Measurements from ENCODE around the gene NELL2. TPM values are rescaled to one million over a fixed set of nuclear protein-coding genes. Genes with fewer than 3 reads are reported as not detected.

NELL2 gene
- total RNA-seq, 2 experiments from 2014 or later, result 28.4 to 35.8 TPM

GRCh38 chr12:44570036-44570583 is 306.0 kb downstream of the NELL2 start:
- ChIA-PET CTCF (no interaction called here), POLR2A (no interaction called here)
- Mint-ChIP-seq H3K27ac (no peak overlapping the region), H3K27me3 (no peaks in the 10 kb centered on the region), H3K4me1 (no peaks in the 10 kb centered on the region), H3K9me3 (ENCODE audit: low read depth) (no peaks in the 10 kb centered on the region), H3K36me3 (ENCODE audit: low read depth) (no peaks in the 10 kb centered on the region), H3K4me3 (no peak overlapping the region)
- intact Hi-C loops (cut with DNase I, micrococcal nuclease), result no loop called here
- DNase-seq, result no peak
- ATAC-seq, result no peak

GRCh38 chr12:44565163-44565562 is 311.0 kb downstream of the NELL2 start:
- DNase-seq (no peak), ATAC-seq (no peak)
- no peaks in the 10 kb centered on the region for H3K9me3 Mint-ChIP-seq (ENCODE audit: low read depth)
- no peaks in the 10 kb centered on the region for H3K27me3 Mint-ChIP-seq
- H3K36me3 Mint-ChIP-seq (ENCODE audit: low read depth), result no peaks in the 10 kb centered on the region
- no peak overlapping the region for H3K27ac Mint-ChIP-seq
- no peak overlapping the region for H3K4me3 Mint-ChIP-seq
- intact Hi-C loops (cut with DNase I, micrococcal nuclease), result no loop called here
- ChIA-PET CTCF (no interaction called here), POLR2A (no interaction called here)
- H3K4me1 Mint-ChIP-seq, result no peaks in the 10 kb centered on the region

GRCh38 chr12:44563486-44563885 is 312.6 kb downstream of the NELL2 start:
- Mint-ChIP-seq H3K27me3 (no peaks in the 10 kb centered on the region), H3K9me3 (ENCODE audit: low read depth) (no peaks in the 10 kb centered on the region), H3K4me3 (no peak overlapping the region), H3K27ac (no peak overlapping the region), H3K4me1 (no peaks in the 10 kb centered on the region), H3K36me3 (ENCODE audit: low read depth) (no peaks in the 10 kb centered on the region)
- no peak for DNase-seq
- ChIA-PET POLR2A (no interaction called here), CTCF (interaction anchor here (0.6 to 0.7 kb wide), 2 partner anchors 15 to 727 kb away, joined by 3 read pairs; no protein-coding TSS in a partner anchor)
- ATAC-seq, result no peak
- intact Hi-C loops (cut with DNase I, micrococcal nuclease), result no loop called here

GRCh38 chr12:44558340-44559100 is 317.6 kb downstream of the NELL2 start:
- intact Hi-C loops (cut with DNase I, micrococcal nuclease), result no loop called here
- CTCF ChIA-PET, result interaction anchor here (0.8 to 1.0 kb wide), 2 partner anchors 13 to 21 kb away, joined by 3 read pairs; no protein-coding TSS in a partner anchor
- ATAC-seq (no peak), DNase-seq (no peak)
- no peaks in the 10 kb centered on the region for H3K4me1 Mint-ChIP-seq
- no peak overlapping the region for H3K4me3 Mint-ChIP-seq
- H3K27ac Mint-ChIP-seq, result no peak overlapping the region
- H3K36me3 Mint-ChIP-seq (ENCODE audit: low read depth), result peaks cover 9% of the 10 kb centered on the region
- POLR2A ChIA-PET, result interaction anchor here (0.8 kb wide), 1 partner anchor 70 kb away, joined by 3 read pairs; no protein-coding TSS in a partner anchor
- H3K27me3 Mint-ChIP-seq, result no peaks in the 10 kb centered on the region
- peaks cover 5% of the 10 kb centered on the region for H3K9me3 Mint-ChIP-seq (ENCODE audit: low read depth)

GRCh38 chr12:44555454-44555853 is 320.7 kb downstream of the NELL2 start:
- no peak for ATAC-seq
- intact Hi-C loops (cut with DNase I, micrococcal nuclease), result no loop called here
- POLR2A ChIA-PET, result no interaction called here

GRCh38 chr12:44551631-44552030 is 324.5 kb downstream of the NELL2 start:
- Mint-ChIP-seq H3K4me3 (no peak overlapping the region), H3K36me3 (ENCODE audit: low read depth) (peaks cover 3% of the 10 kb centered on the region), H3K27ac (no peak overlapping the region), H3K27me3 (no peaks in the 10 kb centered on the region), H3K9me3 (ENCODE audit: low read depth) (no peaks in the 10 kb centered on the region), H3K4me1 (peaks cover 21% of the 10 kb centered on the region)
- ChIA-PET CTCF (no interaction called here), POLR2A (no interaction called here)
- intact Hi-C loops (cut with DNase I, micrococcal nuclease), result no loop called here
- DNase-seq (no peak), ATAC-seq (no peak)

More at GRCh38 chr12:44555454-44555853, 320.7 kb downstream of the NELL2 start:
- CTCF ChIA-PET, result interaction anchor here (0.6 to 0.9 kb wide), 3 partner anchors 10 to 1468 kb away, joined by 3 to 6 read pairs (median 3); no protein-coding TSS in a partner anchor
- peaks cover 9% of the 10 kb centered on the region for H3K36me3 Mint-ChIP-seq (ENCODE audit: low read depth)
- no peak overlapping the region for H3K27ac Mint-ChIP-seq
- peaks cover 5% of the 10 kb centered on the region for H3K9me3 Mint-ChIP-seq (ENCODE audit: low read depth)
- no peaks in the 10 kb centered on the region for H3K27me3 Mint-ChIP-seq
- no peak overlapping the region for H3K4me3 Mint-ChIP-seq
- DNase-seq, result no peak
- peaks cover 10% of the 10 kb centered on the region for H3K4me1 Mint-ChIP-seq

GRCh38 chr12:44550377-44550776 is 325.7 kb downstream of the NELL2 start:
- Mint-ChIP-seq H3K36me3 (ENCODE audit: low read depth) (peaks cover 3% of the 10 kb centered on the region), H3K27ac (no peak overlapping the region), H3K4me1 (peaks cover 23% of the 10 kb centered on the region), H3K9me3 (ENCODE audit: low read depth) (no peaks in the 10 kb centered on the region), H3K4me3 (no peak overlapping the region), H3K27me3 (no peaks in the 10 kb centered on the region)
- intact Hi-C loops (cut with DNase I, micrococcal nuclease), result no loop called here
- ChIA-PET CTCF (no interaction called here), POLR2A (no interaction called here)
- ATAC-seq (no peak), DNase-seq (no peak)

GRCh38 chr12:44546060-44546459 is 330.1 kb downstream of the NELL2 start:
- Mint-ChIP-seq H3K27ac (no peak overlapping the region), H3K36me3 (ENCODE audit: low read depth) (no peaks in the 10 kb centered on the region), H3K4me1 (peaks cover 23% of the 10 kb centered on the region), H3K9me3 (ENCODE audit: low read depth) (no peaks in the 10 kb centered on the region), H3K27me3 (no peaks in the 10 kb centered on the region), H3K4me3 (no peak overlapping the region)
- ChIA-PET CTCF (interaction anchor here (0.6 to 1.4 kb wide), 6 partner anchors 10 to 403 kb away, joined by 3 to 4 read pairs (median 3); no protein-coding TSS in a partner anchor), POLR2A (interaction anchor here (0.5 kb wide), 1 partner anchor 1974 kb away, joined by 4 read pairs; no protein-coding TSS in a partner anchor)
- no peak for DNase-seq
- intact Hi-C loops (cut with DNase I, micrococcal nuclease), result no loop called here
- no peak for ATAC-seq

GRCh38 chr12:44544018-44544417 is 332.1 kb downstream of the NELL2 start:
- no peak overlapping the region for H3K27ac Mint-ChIP-seq
- no peak overlapping the region for H3K4me3 Mint-ChIP-seq
- POLR2A ChIA-PET, result no interaction called here
- H3K4me1 Mint-ChIP-seq, result peaks cover 17% of the 10 kb centered on the region
- intact Hi-C loops (cut with DNase I, micrococcal nuclease), result no loop called here
- DNase-seq, result no peak
- no peaks in the 10 kb centered on the region for H3K27me3 Mint-ChIP-seq
- H3K36me3 Mint-ChIP-seq (ENCODE audit: low read depth), result no peaks in the 10 kb centered on the region
- no peaks in the 10 kb centered on the region for H3K9me3 Mint-ChIP-seq (ENCODE audit: low read depth)
- ATAC-seq, result no peak
- CTCF ChIA-PET, result no interaction called here

- POLR2A ChIA-PET, result no interaction called here
- Mint-ChIP-seq H3K27me3 (no peaks in the 10 kb centered on the region), H3K4me3 (no peak overlapping the region), H3K27ac (no peak overlapping the region), H3K4me1 (peaks cover 11% of the 10 kb centered on the region), H3K9me3 (ENCODE audit: low read depth) (no peaks in the 10 kb centered on the region), H3K36me3 (ENCODE audit: low read depth) (no peaks in the 10 kb centered on the region)
- intact Hi-C loops (cut with DNase I, micrococcal nuclease), result no loop called here
- DNase-seq, result no peak
- CTCF ChIA-PET, result no interaction called here
- no peak for ATAC-seq
Measured at GRCh38 chr12:44542716-44543115, 333.4 kb downstream of the NELL2 start.

- no peaks in the 10 kb centered on the region for H3K4me1 Mint-ChIP-seq
- H3K27ac Mint-ChIP-seq, result no peak overlapping the region
- intact Hi-C loops (cut with DNase I, micrococcal nuclease), result no loop called here
- DNase-seq, result no peak
- CTCF ChIA-PET, result interaction anchor here (0.7 kb wide), 2 partner anchors 11 to 13 kb away, joined by 3 read pairs; no protein-coding TSS in a partner anchor
- H3K36me3 Mint-ChIP-seq (ENCODE audit: low read depth), result no peaks in the 10 kb centered on the region
- ATAC-seq, result no peak
- H3K9me3 Mint-ChIP-seq (ENCODE audit: low read depth), result no peaks in the 10 kb centered on the region
- POLR2A ChIA-PET, result no interaction called here
- no peaks in the 10 kb centered on the region for H3K27me3 Mint-ChIP-seq
- no peak overlapping the region for H3K4me3 Mint-ChIP-seq
Measured at GRCh38 chr12:44537354-44537753, 338.8 kb downstream of the NELL2 start.

- POLR2A ChIA-PET, result no interaction called here
- Mint-ChIP-seq H3K9me3 (ENCODE audit: low read depth) (no peaks in the 10 kb centered on the region), H3K4me1 (no peaks in the 10 kb centered on the region), H3K4me3 (no peak overlapping the region), H3K36me3 (ENCODE audit: low read depth) (no peaks in the 10 kb centered on the region), H3K27ac (no peak overlapping the region), H3K27me3 (no peaks in the 10 kb centered on the region)
- no peak for ATAC-seq
- intact Hi-C loops (cut with DNase I, micrococcal nuclease), result no loop called here
- no peak for DNase-seq
- CTCF ChIA-PET, result no interaction called here
Measured at GRCh38 chr12:44532940-44533339, 343.2 kb downstream of the NELL2 start.

Data from activated CD4-positive, alpha-beta T cell treated with anti-CD3 and anti-CD28 coated beads for 36 hours (primary cell).